Measurements from ENCODE around the gene LLPH. TPM values are rescaled to one million over a fixed set of nuclear protein-coding genes. Genes with fewer than 3 reads are reported as not detected.

The LLPH gene
- total and polyA plus RNA-seq, 2 of the 13 experiments (the other 11 are each of a cell fraction or from before 2014, with no cell fraction given): 4.2 to 25.6 TPM

GRCh38 chr12:66107451-66107915 lies 23.1 kb downstream of the LLPH start (continued):
- TF ChIP-seq GPBP1L1 (CRISPR knock-in tag; IDR thresholded peaks at IDR 0.05) (no peak), ATF6 (CRISPR knock-in tag; conservative IDR thresholded peaks at IDR 0.05) (no peak), ZSCAN29 (CRISPR knock-in tag; conservative IDR thresholded peaks at IDR 0.05) (0 out of 2 replicates have a peak, but pooled peaks have one; percentile 36), ZNF777 (CRISPR knock-in tag; IDR thresholded peaks at IDR 0.05) (no peak), UBTF (CRISPR knock-in tag; IDR thresholded peaks at IDR 0.05) (no peak), MNT (IDR thresholded peaks at IDR 0.05) (no peak), ZNF703 (CRISPR knock-in tag; IDR thresholded peaks at IDR 0.05; ENCODE audit: borderline replicate concordance) (no peak), JUND (CRISPR knock-in tag; IDR thresholded peaks at IDR 0.05) (no peak), ELF3 (CRISPR knock-in tag; IDR thresholded peaks at IDR 0.05) (peak; percentile 60; the same call in 1 of the 2 replicates), POLR2AphosphoS2 (IDR thresholded peaks at IDR 0.05; ENCODE audit: low read depth, low read length) (no peak), ARID5B (CRISPR knock-in tag; IDR thresholded peaks at IDR 0.05) (peak; percentile 51), DMAP1 (CRISPR knock-in tag; IDR thresholded peaks at IDR 0.05) (0 out of 2 replicates have a peak, but pooled peaks have one; percentile 32), ZSCAN5A (CRISPR knock-in tag; IDR thresholded peaks at IDR 0.05; ENCODE audit: borderline replicate concordance) (no peak), SALL1 (CRISPR knock-in tag; IDR thresholded peaks at IDR 0.05) (peak; percentile 42; the same call in 1 of the 2 replicates), ZNF224 (CRISPR knock-in tag; IDR thresholded peaks at IDR 0.05) (no peak), SP4 (CRISPR knock-in tag; IDR thresholded peaks at IDR 0.05) (no peak)
